H9 (cell line): ENCODE measurements around the gene NAB2. TPM values are rescaled to one million over a fixed set of nuclear protein-coding genes. Genes with fewer than 3 reads are reported as not detected.

Experiments used
- DNase-seq: peaks from one replicate; pipeline ENCODE4 v3.0.0-alpha.2; 2017
- H2AFZ ChIP-seq: one replicate; pipeline ENCODE4 v1.6.1; 2013; ENCODE audit warnings: mild to moderate bottlenecking, low read length, control low read depth, moderate library complexity
- H2AK5ac ChIP-seq: 2 replicates; pipeline ENCODE4 v1.6.1; 2013; ENCODE audit warnings: low read length, control low read depth, mixed read lengths; ENCODE audit not compliant: insufficient read length
- H2BK120ac ChIP-seq: one replicate; pipeline ENCODE4 v1.6.1; 2013; ENCODE audit warnings: low read depth, mild to moderate bottlenecking, low read length, control low read depth, inconsistent platforms; ENCODE audit not compliant: poor library complexity, severe bottlenecking
- H2BK12ac ChIP-seq: 2 replicates; pipeline ENCODE4 v1.6.1; 2013; ENCODE audit warnings: low read length, control low read depth, mixed read lengths, low read depth; ENCODE audit not compliant: insufficient read length
- H2BK15ac ChIP-seq: 2 replicates; pipeline ENCODE4 v1.6.1; 2013; ENCODE audit warnings: low read depth, low read length, control low read depth
- H2BK20ac ChIP-seq: one replicate; pipeline ENCODE4 v1.6.1; 2013; ENCODE audit warnings: low read depth, mild to moderate bottlenecking, low read length, control low read depth, inconsistent platforms; ENCODE audit not compliant: poor library complexity, severe bottlenecking
- H2BK5ac ChIP-seq: 2 replicates; pipeline ENCODE4 v1.6.1; 2013; ENCODE audit warnings: low read length, control low read depth, mixed read lengths; ENCODE audit not compliant: insufficient read length
- H3K14ac ChIP-seq: 2 replicates; pipeline ENCODE4 v1.6.1; 2013; ENCODE audit warnings: low read length, control low read depth; ENCODE audit not compliant: insufficient read depth
- H3K18ac ChIP-seq: 2 replicates; pipeline ENCODE4 v1.6.1; 2013; ENCODE audit warnings: low read depth, mild to moderate bottlenecking, mixed read lengths, low read length, control low read depth; ENCODE audit not compliant: insufficient read length
- H3K23ac ChIP-seq: 2 replicates; pipeline ENCODE4 v1.6.1; 2013; ENCODE audit warnings: low read length, control low read depth, mixed read lengths, low read depth; ENCODE audit not compliant: insufficient read length
- H3K23me2 ChIP-seq: 2 replicates; pipeline ENCODE4 v1.6.1; 2013; ENCODE audit warnings: low read depth, mild to moderate bottlenecking, mixed read lengths, low read length, control low read depth; ENCODE audit not compliant: insufficient read length, poor library complexity, severe bottlenecking
- H3K27ac ChIP-seq: 2 replicates; pipeline ENCODE4 v1.5.1; 2013; ENCODE audit warnings: low read length, control low read depth, mixed read lengths, low read depth; ENCODE audit not compliant: insufficient read length
- H3K27me3 ChIP-seq: 2 replicates; pipeline ENCODE4 v1.6.1; 2013; ENCODE audit warnings: low read length, control low read depth, inconsistent platforms; ENCODE audit not compliant: insufficient read depth
- H3K4ac ChIP-seq: 2 replicates; pipeline ENCODE4 v1.6.1; 2013; ENCODE audit warnings: low read depth, mild to moderate bottlenecking, control low read depth, inconsistent platforms, low read length, moderate library complexity
- H3K4me1 ChIP-seq: 2 replicates; pipeline ENCODE4 v1.6.1; 2013; ENCODE audit warnings: low read length, control low read depth, inconsistent platforms; ENCODE audit not compliant: insufficient read depth
- H3K4me2 ChIP-seq: 2 replicates; pipeline ENCODE4 v1.6.1; 2013; ENCODE audit warnings: low read length, control low read depth, mixed read lengths; ENCODE audit not compliant: insufficient read length, insufficient read depth
- H3K56ac ChIP-seq: 2 replicates; pipeline ENCODE4 v1.6.1; 2013; ENCODE audit warnings: low read depth, mild to moderate bottlenecking, mixed read lengths, low read length, control low read depth; ENCODE audit not compliant: insufficient read length
- H3K79me1 ChIP-seq: 2 replicates; pipeline ENCODE4 v1.6.1; 2013; ENCODE audit warnings: low read depth, mild to moderate bottlenecking, moderate library complexity, low read length, control low read depth, inconsistent platforms; ENCODE audit not compliant: insufficient read depth, poor library complexity, severe bottlenecking
- H3K79me2 ChIP-seq: 2 replicates; pipeline ENCODE4 v1.6.1; 2013; ENCODE audit warnings: low read length, control low read depth, inconsistent platforms; ENCODE audit not compliant: insufficient read depth
- H3K9ac ChIP-seq: 2 replicates; pipeline ENCODE4 v1.6.1; 2013; ENCODE audit warnings: low read length, control low read depth, mixed read lengths; ENCODE audit not compliant: insufficient read length; ENCODE audit errors: extremely low read depth
- H3K9me3 ChIP-seq: one replicate; pipeline ENCODE4 v1.6.1; 2013; ENCODE audit warnings: low read depth, low read length, inconsistent platforms; ENCODE audit not compliant: control insufficient read depth
- H3T11ph ChIP-seq: one replicate; pipeline ENCODE4 v1.6.1; 2013; ENCODE audit warnings: mild to moderate bottlenecking, low read length, control low read depth, inconsistent platforms
- H4K20me1 ChIP-seq: one replicate; pipeline ENCODE4 v1.6.1; 2013; ENCODE audit not compliant: control insufficient read depth, insufficient read length, insufficient read depth
- H4K5ac ChIP-seq: 2 replicates; pipeline ENCODE4 v1.6.1; 2013; ENCODE audit warnings: low read depth, mild to moderate bottlenecking, mixed read lengths, low read length, control low read depth; ENCODE audit not compliant: insufficient read length
- H4K8ac ChIP-seq: replicated peaks from 2 replicates; pipeline ENCODE4 v1.6.1; 2013; ENCODE audit warnings: low read length, control low read depth, mixed read lengths, low read depth; ENCODE audit not compliant: insufficient read length
- H4K91ac ChIP-seq: 2 replicates; pipeline ENCODE4 v1.6.1; 2013; ENCODE audit warnings: low read depth, mild to moderate bottlenecking, moderate library complexity, mixed read lengths, low read length, control low read depth; ENCODE audit not compliant: insufficient read length
- H3K27ac Mint-ChIP-seq, 3 experiments: 2 replicates in 2 of 3; 3 replicates in 1 of 3; pipeline ENCODE4 v1.8.0; 2020 to 2021; ENCODE audit warnings: mixed read lengths in 3 of 3, mild to moderate bottlenecking in 1 of 3, moderate library complexity in 1 of 3
- H3K27me3 Mint-ChIP-seq: 2 replicates; pipeline ENCODE4 v1.8.0; 2021; ENCODE audit warnings: low read depth, mild to moderate bottlenecking, moderate library complexity, mixed read lengths
- H3K36me3 Mint-ChIP-seq, 3 experiments: 2 replicates in 2 of 3; 3 replicates in 1 of 3; pipeline ENCODE4 v1.8.0; 2020 to 2021; ENCODE audit warnings: low read depth in 3 of 3, mixed read lengths in 3 of 3; ENCODE audit not compliant: insufficient read depth in 1 of 3
- H3K4me1 Mint-ChIP-seq, 2 experiments: 2 replicates each; pipeline ENCODE4 v1.8.0; 2020; ENCODE audit warnings: mixed read lengths in 2 of 2
- H3K4me3 Mint-ChIP-seq, 2 experiments: 2 replicates in 1 of 2; 3 replicates in 1 of 2; pipeline ENCODE4 v1.8.0; 2020 to 2021; ENCODE audit warnings: mild to moderate bottlenecking in 2 of 2, mixed read lengths in 2 of 2, moderate library complexity in 1 of 2
- H3K9me3 Mint-ChIP-seq, 2 experiments: 2 replicates in 1 of 2; 3 replicates in 1 of 2; pipeline ENCODE4 v1.8.0; 2020; ENCODE audit warnings: mild to moderate bottlenecking in 2 of 2, mixed read lengths in 2 of 2, moderate library complexity in 1 of 2
- CTCF ChIP-seq: fragments of 200-600 bp; sonication (generic); conservative IDR thresholded peaks from 3 replicates; pipeline ENCODE4 v1.8.0; 2021; ENCODE audit warnings: antibody characterized with exemption, mild to moderate bottlenecking
- WGBS: extraction: QIAGEN DNeasy Blood & Tissue Kit; methylation state at CpG from one replicate; pipeline ENCODE4 v1.1.7; 2013; ENCODE audit warnings: missing lambda C conversion rate, low lambda C conversion rate, mixed read lengths; ENCODE audit not compliant: insufficient read length; ENCODE audit errors: extremely low coverage; 5-methylcytosine and 5-hydroxymethylcytosine counted together
- total RNA-seq: library from RNA; stranded (reverse); gene quantifications from 2 replicates; pipeline ENCODE4 v1.2.1, GENCODE V29; 2021

NAB2 gene
- total RNA-seq, 1 experiment from 2014 or later, result 67.8 TPM

- Histone ChIP-seq H3K18ac (no peak overlapping the region), H2BK5ac (no peak overlapping the region), H3K4me1 (no peaks in the 10 kb centered on the region; the same call in 1 of the 2 replicates), H3K23ac (no peak overlapping the region), H3K79me1 (no peaks in the 10 kb centered on the region), H3K27me3 (no peaks in the 10 kb centered on the region), H3K4me2 (no peak overlapping the region), H4K8ac (no peak overlapping the region), H2AK5ac (no peak overlapping the region), H4K5ac (no peak overlapping the region), H2BK120ac (no peak overlapping the region), H2BK12ac (no peak overlapping the region), H3K9me3 (no peaks in the 10 kb centered on the region), H3K27ac (no peak overlapping the region), H3K14ac (no peak overlapping the region), H2BK20ac (no peak overlapping the region), H2BK15ac (no peak overlapping the region), H3K79me2 (no peaks in the 10 kb centered on the region), H4K20me1 (no peaks in the 10 kb centered on the region), H3K9ac (no peak overlapping the region), H3K4ac (no peak overlapping the region), H3K56ac (no peak overlapping the region), H2AFZ (no peak overlapping the region), H3K23me2 (peaks cover 6% of the 10 kb centered on the region), H3T11ph (no peak overlapping the region), H4K91ac (no peak overlapping the region)
- Mint-ChIP-seq H3K27me3 (no peaks in the 10 kb centered on the region), H3K36me3 (peaks cover 2 to 46% (median 33%) of the 10 kb centered on the region in 3 experiments), H3K9me3 (no peaks in the 10 kb centered on the region), H3K4me1 (peaks cover 10 to 20% of the 10 kb centered on the region in 2 experiments), H3K27ac (no peak overlapping the region), H3K4me3 (no peak overlapping the region)
- no peak for DNase-seq
- TF ChIP-seq CTCF, result no peak
- no CpG with 5 or more reads among the region's 14 CpGs for WGBS
Measured at GRCh38 chr12:57105011-57105753, 16.3 kb downstream of the NAB2 start.
